ENCODE data around the gene CBL.
"Not testable (repeated sequence)": the region's sequence is repeated elsewhere in the genome, so short reads cannot be mapped to it uniquely, and the experiment has no call there.

The CBL gene

DNA sequence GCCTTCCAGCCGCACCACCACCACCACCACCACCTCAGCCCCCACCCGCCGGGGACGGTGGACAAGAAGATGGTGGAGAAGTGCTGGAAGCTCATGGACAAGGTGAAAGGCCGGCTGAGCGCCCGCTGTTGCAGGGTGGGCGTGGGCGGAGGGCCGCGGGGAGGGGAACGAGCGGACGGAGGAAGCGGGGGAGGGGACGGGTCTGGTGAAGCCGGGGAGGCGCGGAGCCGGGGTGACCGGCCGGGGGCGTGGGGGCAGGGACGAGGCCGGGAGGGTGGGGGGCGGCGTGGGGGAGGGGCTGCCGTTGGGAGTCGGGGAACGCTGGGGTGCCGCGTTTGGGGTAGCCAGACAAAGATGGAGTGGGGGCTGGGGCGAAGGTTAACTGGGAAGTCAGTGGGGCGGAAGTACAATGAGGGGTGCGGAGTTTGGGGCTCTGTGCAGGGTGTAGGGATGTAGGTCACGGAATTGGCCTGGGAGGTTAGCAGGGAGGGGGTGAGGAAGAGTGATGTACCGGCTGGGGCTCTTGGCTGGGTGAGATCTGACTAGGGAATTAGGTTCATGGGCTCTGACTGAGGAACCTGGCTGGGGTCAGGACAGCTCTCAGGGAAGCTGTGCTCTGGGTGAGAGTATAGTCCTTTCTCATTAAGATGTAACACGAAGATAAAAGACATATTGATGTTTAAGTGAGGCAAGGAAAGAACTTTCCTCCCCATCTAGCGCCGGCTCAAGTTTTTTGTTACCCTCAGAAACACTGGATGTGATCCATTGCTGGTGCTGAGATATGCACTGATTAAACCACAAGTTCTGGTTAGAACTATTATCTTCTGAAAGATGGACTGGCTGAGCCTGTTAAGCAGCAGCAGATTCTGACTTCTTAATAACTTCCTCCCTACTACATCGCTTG is 624 bp downstream of the CBL start:
- H3K9me3 ChIP-seq (ENCODE audit: low read length): no peaks in the 10 kb centered on the region
- no peaks in the 10 kb centered on the region for H3K36me3 ChIP-seq (ENCODE audit: insufficient read depth, low read length)
- H3K4me3 ChIP-seq (ENCODE audit: low read length): peak overlapping the region; percentile 87
- peak overlapping the region; percentile 99 for H2AFZ ChIP-seq (ENCODE audit: low read depth, low read length)
- H3K4me1 ChIP-seq (ENCODE audit: insufficient read depth, low read length): peaks cover 15% of the 10 kb centered on the region
- no peaks in the 10 kb centered on the region for H3K27me3 ChIP-seq (ENCODE audit: insufficient read depth, low read length)

GRCh38 chr11:119207415-119207960 is 1.3 kb downstream of the CBL start:
- H2AFZ ChIP-seq (ENCODE audit: low read depth, low read length): no peak overlapping the region
- H3K27me3 ChIP-seq (ENCODE audit: insufficient read depth, low read length): no peaks in the 10 kb centered on the region
- peak overlapping the region; percentile 87 for H3K4me3 ChIP-seq (ENCODE audit: low read length)
- H3K4me1 ChIP-seq (ENCODE audit: insufficient read depth, low read length): peaks cover 15% of the 10 kb centered on the region
- H3K9me3 ChIP-seq (ENCODE audit: low read length): no peaks in the 10 kb centered on the region
- H3K36me3 ChIP-seq (ENCODE audit: insufficient read depth, low read length): no peaks in the 10 kb centered on the region

DNA sequence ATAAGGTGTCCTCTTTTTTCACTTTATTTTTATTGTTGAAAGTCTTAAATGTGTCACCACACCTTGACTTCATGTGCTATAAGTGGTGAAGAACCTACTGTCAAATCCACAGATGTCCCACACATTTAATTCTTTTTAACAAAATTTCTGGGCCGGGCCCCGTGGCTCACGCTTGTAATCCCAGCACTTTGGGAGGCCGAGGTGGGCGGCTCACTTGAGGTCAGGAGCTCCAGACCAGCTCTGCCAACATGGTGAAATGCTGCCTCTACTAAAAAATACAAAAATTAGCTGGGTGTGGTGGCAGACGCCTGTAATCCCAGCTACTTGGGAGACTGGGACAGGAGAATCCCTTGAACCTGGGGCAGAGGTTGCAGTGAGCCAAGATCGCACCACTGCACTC is 3.0 kb downstream of the CBL start:
- Histone ChIP-seq H3K9me3 (ENCODE audit: low read length) (no peaks in the 10 kb centered on the region), H2AFZ (ENCODE audit: low read depth, low read length) (no peak overlapping the region), H3K4me1 (ENCODE audit: insufficient read depth, low read length) (peaks cover 15% of the 10 kb centered on the region), H3K4me3 (ENCODE audit: low read length) (no peak overlapping the region), H3K36me3 (ENCODE audit: insufficient read depth, low read length) (no peaks in the 10 kb centered on the region), H3K27me3 (ENCODE audit: insufficient read depth, low read length) (no peaks in the 10 kb centered on the region)

DNA sequence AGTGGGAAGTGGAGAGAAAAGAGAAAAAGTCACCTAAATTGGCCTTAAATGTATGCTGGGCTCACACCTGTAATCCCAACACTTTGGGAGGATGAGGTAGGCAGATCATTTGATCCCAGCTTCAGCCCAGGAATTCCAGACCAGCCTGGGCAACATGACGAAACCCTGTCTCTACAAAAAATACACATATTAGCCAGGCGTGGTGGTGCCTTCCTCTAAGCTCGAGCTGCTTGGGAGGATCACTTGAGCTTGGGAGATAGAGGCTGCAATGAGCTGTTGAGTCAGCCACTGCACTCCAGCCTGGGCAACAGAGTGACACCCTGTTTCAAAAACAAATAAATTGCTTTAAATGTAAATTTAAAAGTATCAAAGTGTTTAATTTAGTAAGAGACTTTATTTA is 3.9 kb downstream of the CBL start:
- H3K4me3 ChIP-seq (ENCODE audit: low read length): no peak overlapping the region

GRCh38 chr11:119218141-119218878 is 12.2 kb downstream of the CBL start:
- no peaks in the 10 kb centered on the region for H3K9me3 ChIP-seq (ENCODE audit: low read length)
- H2AFZ ChIP-seq (ENCODE audit: low read depth, low read length): no peak overlapping the region
- no peak overlapping the region for H3K4me3 ChIP-seq (ENCODE audit: low read length)
- H3K4me1 ChIP-seq (ENCODE audit: insufficient read depth, low read length): peaks cover 13% of the 10 kb centered on the region
- no peaks in the 10 kb centered on the region for H3K36me3 ChIP-seq (ENCODE audit: insufficient read depth, low read length)
- H3K27me3 ChIP-seq (ENCODE audit: insufficient read depth, low read length): no peaks in the 10 kb centered on the region

More for the DNA sequence above, 3.9 kb downstream of the CBL start:
- H2AFZ ChIP-seq (ENCODE audit: low read depth, low read length): no peak overlapping the region
- H3K4me1 ChIP-seq (ENCODE audit: insufficient read depth, low read length): peaks cover 15% of the 10 kb centered on the region
- no peaks in the 10 kb centered on the region for H3K27me3 ChIP-seq (ENCODE audit: insufficient read depth, low read length)
- no peaks in the 10 kb centered on the region for H3K36me3 ChIP-seq (ENCODE audit: insufficient read depth, low read length)
- H3K9me3 ChIP-seq (ENCODE audit: low read length): no peaks in the 10 kb centered on the region

- Histone ChIP-seq H3K27me3 (ENCODE audit: insufficient read depth, low read length) (no peaks in the 10 kb centered on the region), H3K4me1 (ENCODE audit: insufficient read depth, low read length) (peaks cover 13% of the 10 kb centered on the region), H3K36me3 (ENCODE audit: insufficient read depth, low read length) (no peaks in the 10 kb centered on the region), H2AFZ (ENCODE audit: low read depth, low read length) (no peak overlapping the region), H3K9me3 (ENCODE audit: low read length) (no peaks in the 10 kb centered on the region), H3K4me3 (ENCODE audit: low read length) (no peak overlapping the region)
These were observed 16.2 kb downstream of the CBL start for GRCh38 chr11:119222308-119222707.

DNA sequence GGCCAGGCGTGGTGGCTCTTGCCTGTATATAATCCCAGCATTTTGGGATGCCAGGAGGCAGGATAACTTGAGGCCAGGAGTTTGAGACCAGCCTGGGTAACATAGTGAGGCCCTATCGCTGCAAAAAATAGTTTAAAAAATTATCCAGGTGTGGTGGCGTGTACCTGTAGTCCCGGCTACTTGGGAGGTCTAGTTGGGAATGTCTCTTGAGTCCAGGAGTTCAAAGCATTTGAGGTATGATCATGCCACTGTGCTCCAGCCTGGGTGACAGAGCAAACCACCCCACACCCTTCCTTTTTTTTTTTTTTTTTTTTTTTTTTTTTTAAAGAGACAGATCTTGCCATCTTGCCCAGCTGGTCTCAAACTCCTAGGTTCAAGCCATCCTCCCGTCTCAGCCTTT is 16.8 kb downstream of the CBL start:
- no peaks in the 10 kb centered on the region for H3K36me3 ChIP-seq (ENCODE audit: insufficient read depth, low read length)

DNA sequence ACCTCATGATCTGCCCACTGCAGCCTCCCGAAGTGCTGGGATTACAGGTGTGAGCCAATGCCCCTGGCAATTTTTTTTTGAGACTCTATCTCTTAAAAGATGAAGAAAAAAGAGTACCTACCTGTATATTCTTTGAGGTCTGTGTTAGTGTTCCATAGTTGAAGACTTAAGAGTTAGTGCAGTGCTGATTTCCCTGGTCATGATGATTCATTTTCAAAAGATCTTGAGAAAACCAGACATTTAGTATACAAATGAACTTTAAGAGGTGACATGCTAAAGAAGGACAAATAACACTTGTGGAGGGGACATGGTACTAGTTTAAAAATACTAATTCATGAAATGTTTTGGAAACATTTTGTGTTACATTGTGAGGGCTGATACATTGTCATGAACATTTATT is 17.7 kb downstream of the CBL start:
- Histone ChIP-seq H3K36me3 (ENCODE audit: insufficient read depth, low read length) (no peaks in the 10 kb centered on the region), H3K9me3 (ENCODE audit: low read length) (no peaks in the 10 kb centered on the region), H3K27me3 (ENCODE audit: insufficient read depth, low read length) (no peaks in the 10 kb centered on the region), H2AFZ (ENCODE audit: low read depth, low read length) (no peak overlapping the region), H3K4me1 (ENCODE audit: insufficient read depth, low read length) (peaks cover 13% of the 10 kb centered on the region), H3K4me3 (ENCODE audit: low read length) (no peak overlapping the region)

More for the DNA sequence above, 16.8 kb downstream of the CBL start:
- H3K9me3 ChIP-seq (ENCODE audit: low read length): no peaks in the 10 kb centered on the region
- H3K4me1 ChIP-seq (ENCODE audit: insufficient read depth, low read length): peaks cover 13% of the 10 kb centered on the region
- H3K27me3 ChIP-seq (ENCODE audit: insufficient read depth, low read length): no peaks in the 10 kb centered on the region
- no peak overlapping the region for H3K4me3 ChIP-seq (ENCODE audit: low read length)
- no peak overlapping the region for H2AFZ ChIP-seq (ENCODE audit: low read depth, low read length)

- H3K4me1 ChIP-seq (ENCODE audit: insufficient read depth, low read length); H3K27me3 ChIP-seq (ENCODE audit: insufficient read depth, low read length); H3K4me3 ChIP-seq (ENCODE audit: low read length); H3K9me3 ChIP-seq (ENCODE audit: low read length); H2AFZ ChIP-seq (ENCODE audit: low read depth, low read length): not testable (repeated sequence)
- H3K36me3 ChIP-seq (ENCODE audit: insufficient read depth, low read length): peaks cover 11% of the 10 kb centered on the region
These were observed 22.6 kb downstream of the CBL start for GRCh38 chr11:119228535-119229287.

DNA sequence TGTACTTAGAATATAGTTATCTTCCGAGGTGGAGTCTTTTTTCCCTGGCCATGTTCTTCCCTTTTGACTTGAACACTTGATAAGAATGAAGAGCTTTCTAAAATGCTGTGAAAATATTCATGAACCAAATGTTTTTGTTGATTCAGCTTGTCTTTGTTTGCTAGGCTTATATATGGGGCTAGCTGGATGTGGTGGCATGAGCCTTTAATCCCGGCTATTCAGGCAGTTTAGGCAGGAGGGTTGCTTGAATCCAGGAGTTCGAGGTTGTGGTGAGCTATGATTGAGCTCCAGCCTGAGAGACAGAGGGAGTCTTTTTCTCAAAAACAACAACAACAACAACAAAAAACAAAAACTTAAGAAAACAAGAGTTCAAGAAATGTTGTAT is 23.1 kb downstream of the CBL start:
- no peaks in the 10 kb centered on the region for H3K27me3 ChIP-seq (ENCODE audit: insufficient read depth, low read length)
- H3K4me3 ChIP-seq (ENCODE audit: low read length): no peak overlapping the region
- H3K9me3 ChIP-seq (ENCODE audit: low read length): no peaks in the 10 kb centered on the region
- no peak overlapping the region for H2AFZ ChIP-seq (ENCODE audit: low read depth, low read length)
- peaks cover 14% of the 10 kb centered on the region for H3K36me3 ChIP-seq (ENCODE audit: insufficient read depth, low read length)
- H3K4me1 ChIP-seq (ENCODE audit: insufficient read depth, low read length): no peaks in the 10 kb centered on the region

DNA sequence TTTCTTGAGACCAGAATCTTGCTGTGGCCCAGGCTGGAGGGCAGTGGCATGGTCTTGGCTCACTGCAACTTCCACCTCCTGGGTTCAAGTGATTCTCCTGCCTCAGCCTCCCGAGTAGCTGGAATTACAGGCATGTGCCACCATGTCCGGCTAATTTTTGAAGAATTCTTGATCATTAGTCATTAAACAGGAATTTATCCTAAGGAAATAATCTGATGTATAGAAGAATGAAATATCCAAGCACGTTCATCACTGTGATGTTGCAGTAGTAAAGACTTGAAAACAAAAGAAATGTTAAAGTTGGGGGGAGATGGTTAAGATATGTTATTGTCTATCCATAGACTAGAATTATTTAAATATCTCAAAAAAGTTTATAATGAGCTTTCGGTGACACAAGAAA is 23.6 kb downstream of the CBL start:
- H3K27me3 ChIP-seq (ENCODE audit: insufficient read depth, low read length): no peaks in the 10 kb centered on the region
- no peaks in the 10 kb centered on the region for H3K4me1 ChIP-seq (ENCODE audit: insufficient read depth, low read length)
- no peak overlapping the region for H3K4me3 ChIP-seq (ENCODE audit: low read length)
- no peaks in the 10 kb centered on the region for H3K9me3 ChIP-seq (ENCODE audit: low read length)
- peaks cover 18% of the 10 kb centered on the region for H3K36me3 ChIP-seq (ENCODE audit: insufficient read depth, low read length)
- no peak overlapping the region for H2AFZ ChIP-seq (ENCODE audit: low read depth, low read length)

- H3K27me3 ChIP-seq (ENCODE audit: insufficient read depth, low read length): no peaks in the 10 kb centered on the region
- H3K4me1 ChIP-seq (ENCODE audit: insufficient read depth, low read length): no peaks in the 10 kb centered on the region
- no peaks in the 10 kb centered on the region for H3K9me3 ChIP-seq (ENCODE audit: low read length)
- peaks cover 24% of the 10 kb centered on the region for H3K36me3 ChIP-seq (ENCODE audit: insufficient read depth, low read length)
- H2AFZ ChIP-seq (ENCODE audit: low read depth, low read length): no peak overlapping the region
- H3K4me3 ChIP-seq (ENCODE audit: low read length): no peak overlapping the region
These were observed 30.4 kb downstream of the CBL start for GRCh38 chr11:119236490-119236889.

DNA sequence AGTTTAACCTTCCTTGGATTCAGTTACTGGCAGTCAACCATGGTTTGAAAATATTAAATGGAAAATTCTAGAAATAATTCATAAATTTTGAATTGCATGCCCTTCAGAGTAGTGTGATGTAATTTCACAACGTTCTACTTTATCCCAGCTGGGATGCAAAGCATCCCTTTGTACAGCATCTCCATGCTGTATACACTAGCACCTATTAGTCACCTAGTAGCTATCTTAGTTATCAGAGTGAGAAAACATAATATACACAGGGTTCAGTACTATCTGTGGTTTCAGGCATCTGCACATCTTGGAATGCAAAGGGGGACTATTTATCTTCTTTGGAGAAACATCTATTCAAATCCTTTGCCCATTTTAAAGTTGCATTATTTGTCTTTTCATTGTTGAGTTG is 30.8 kb downstream of the CBL start:
- H2AFZ ChIP-seq (ENCODE audit: low read depth, low read length): no peak overlapping the region
- no peaks in the 10 kb centered on the region for H3K27me3 ChIP-seq (ENCODE audit: insufficient read depth, low read length)
- H3K36me3 ChIP-seq (ENCODE audit: insufficient read depth, low read length): peaks cover 24% of the 10 kb centered on the region
- no peak overlapping the region for H3K4me3 ChIP-seq (ENCODE audit: low read length)
- no peaks in the 10 kb centered on the region for H3K9me3 ChIP-seq (ENCODE audit: low read length)
- no peaks in the 10 kb centered on the region for H3K4me1 ChIP-seq (ENCODE audit: insufficient read depth, low read length)
